Measurements from ENCODE around the gene VSIR. TPM values are rescaled to one million over a fixed set of nuclear protein-coding genes. Genes with fewer than 3 reads are reported as not detected.

VSIR gene
- total and polyA plus RNA-seq, 7 donors: 12.0 to 73.1 (median 40.2) TPM

- TF ChIP-seq POLR2AphosphoS5 (IDR thresholded peaks at IDR 0.05): no peak
- TF ChIP-seq EP300 (IDR thresholded peaks at IDR 0.05): no peak
- TF ChIP-seq POLR2A (IDR thresholded peaks at IDR 0.05): no peak
- intact Hi-C loops (cut with DNase I): no loop called here
These were observed 21.9 kb upstream of the VSIR start for GRCh38 chr10:71795248-71795647.

GRCh38 chr10:71790749-71791440, 17.6 kb upstream of the VSIR start:
- H3K27ac ChIP-seq: no peak overlapping the region
- no peaks in the 10 kb centered on the region for H3K36me3 ChIP-seq
- H3K9me3 ChIP-seq: no peaks in the 10 kb centered on the region
- intact Hi-C loops (cut with DNase I): no loop called here
- 72 to 83% methylated on average over 17 of the region's 17 CpGs for WGBS, 2 donors
- TF ChIP-seq EP300 (IDR thresholded peaks at IDR 0.05) (no peak), POLR2AphosphoS5 (IDR thresholded peaks at IDR 0.05) (no peak), CTCF (IDR thresholded peaks at IDR 0.05) (no peak), POLR2A (IDR thresholded peaks at IDR 0.05) (no peak)
- no peak for DNase-seq
- H3K27me3 ChIP-seq: no peaks in the 10 kb centered on the region
- no peaks in the 10 kb centered on the region for H3K4me1 ChIP-seq
- H3K4me3 ChIP-seq: no peak overlapping the region

More at GRCh38 chr10:71795248-71795647, 21.9 kb upstream of the VSIR start:
- H3K36me3 ChIP-seq: no peaks in the 10 kb centered on the region
- no peak overlapping the region for H3K4me3 ChIP-seq
- H3K9me3 ChIP-seq: no peaks in the 10 kb centered on the region
- no peaks in the 10 kb centered on the region for H3K4me1 ChIP-seq
- 20 to 26% methylated on average over 2 of the region's 2 CpGs for WGBS, 2 donors
- no peak overlapping the region for H3K27ac ChIP-seq
- no peak for DNase-seq
- no peaks in the 10 kb centered on the region for H3K27me3 ChIP-seq

DNA sequence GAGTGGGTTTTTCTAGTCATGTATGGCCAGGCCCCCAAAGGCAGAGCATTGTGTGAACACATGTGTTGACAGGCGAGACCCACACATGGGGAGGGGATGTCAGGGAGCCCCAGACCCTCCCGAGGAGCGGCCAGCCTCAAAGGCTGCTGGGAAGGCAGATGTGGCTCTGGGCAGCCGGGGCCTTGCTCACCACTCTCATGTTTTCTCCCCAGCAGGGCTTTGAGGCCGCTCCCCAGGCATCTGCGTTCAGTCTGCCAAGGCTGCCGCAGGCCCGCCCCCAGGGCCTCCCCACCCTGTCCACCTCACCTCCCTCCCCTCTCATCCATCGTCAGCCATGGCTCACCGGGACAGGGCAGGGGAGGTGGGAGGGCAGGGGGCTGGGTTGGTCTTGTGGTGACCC, 16.6 kb upstream of the VSIR start:
- WGBS, 2 donors: 78 to 83% methylated on average over 10 of the region's 10 CpGs

GRCh38 chr10:71788954-71789353, 15.6 kb upstream of the VSIR start:
- Histone ChIP-seq H3K4me3 (no peak overlapping the region), H3K27ac (no peak overlapping the region), H3K4me1 (no peaks in the 10 kb centered on the region), H3K36me3 (no peaks in the 10 kb centered on the region), H3K27me3 (no peaks in the 10 kb centered on the region), H3K9me3 (no peaks in the 10 kb centered on the region)
- WGBS, 2 donors: 84 to 89% methylated on average over 8 of the region's 8 CpGs
- no peak for DNase-seq
- intact Hi-C loops (cut with DNase I): no loop called here
- TF ChIP-seq EP300 (IDR thresholded peaks at IDR 0.05): no peak
- TF ChIP-seq CTCF (IDR thresholded peaks at IDR 0.05): no peak
- no peak for TF ChIP-seq POLR2AphosphoS5 (IDR thresholded peaks at IDR 0.05)
- TF ChIP-seq POLR2A (IDR thresholded peaks at IDR 0.05): no peak

More for the DNA sequence above, 16.6 kb upstream of the VSIR start:
- no peaks in the 10 kb centered on the region for H3K27me3 ChIP-seq
- TF ChIP-seq EP300 (IDR thresholded peaks at IDR 0.05): no peak
- TF ChIP-seq CTCF (IDR thresholded peaks at IDR 0.05): no peak
- H3K9me3 ChIP-seq: no peaks in the 10 kb centered on the region
- intact Hi-C loops (cut with DNase I): no loop called here
- no peaks in the 10 kb centered on the region for H3K36me3 ChIP-seq
- H3K4me1 ChIP-seq: no peaks in the 10 kb centered on the region
- H3K27ac ChIP-seq: no peak overlapping the region
- H3K4me3 ChIP-seq: no peak overlapping the region
- no peak for DNase-seq

DNA sequence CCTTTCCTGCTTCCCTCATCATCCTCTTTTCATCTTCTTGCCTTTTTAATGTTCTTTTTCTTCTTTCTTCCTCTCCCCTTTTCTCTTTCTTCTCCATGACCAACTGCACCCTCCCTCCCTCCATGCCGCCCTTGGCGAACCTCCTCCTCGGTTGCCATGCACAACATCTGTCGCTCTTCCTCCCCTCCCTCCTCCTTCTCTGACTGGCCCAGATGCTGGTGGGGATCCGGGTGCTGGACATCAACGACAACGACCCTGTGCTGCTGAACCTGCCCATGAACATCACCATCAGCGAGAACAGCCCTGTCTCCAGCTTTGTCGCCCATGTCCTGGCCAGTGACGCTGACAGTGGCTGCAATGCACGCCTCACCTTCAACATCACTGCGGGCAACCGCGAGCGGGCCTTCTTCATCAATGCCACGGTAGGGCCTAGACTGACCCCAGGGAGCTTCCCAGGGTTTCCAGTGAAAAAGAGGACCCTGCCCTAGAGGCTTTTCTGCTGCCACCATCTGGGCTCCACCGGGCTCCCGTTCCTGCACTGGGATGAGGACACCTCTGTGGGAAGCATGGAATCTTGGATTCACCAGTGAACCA, 11.5 kb upstream of the VSIR start:
- no peaks in the 10 kb centered on the region for H3K36me3 ChIP-seq
- H3K27ac ChIP-seq: no peak overlapping the region
- H3K4me3 ChIP-seq: no peak overlapping the region
- H3K9me3 ChIP-seq: no peaks in the 10 kb centered on the region
- no peak for DNase-seq
- 91 to 94% methylated on average over 18 of the region's 18 CpGs for WGBS, 2 donors
- no peaks in the 10 kb centered on the region for H3K27me3 ChIP-seq
- TF ChIP-seq CTCF (IDR thresholded peaks at IDR 0.05) (no peak), EP300 (IDR thresholded peaks at IDR 0.05) (no peak), POLR2A (IDR thresholded peaks at IDR 0.05) (no peak), POLR2AphosphoS5 (IDR thresholded peaks at IDR 0.05) (no peak)
- intact Hi-C loops (cut with DNase I): no loop called here
- H3K4me1 ChIP-seq: peaks cover 0 to 6% (median 0%) of the 10 kb centered on the region in 4 donors
